Urothelium cell line (cell line): Measurements from ENCODE around the gene XPNPEP2.

Experiments used
- DNase-seq: peaks from one replicate; pipeline ENCODE4 v3.0.0; 2011; ENCODE audit warnings: low spot score, mixed read lengths
- FAIRE-seq: peaks from 2 replicates; lab custom pipeline; 2011; peaks lifted over from hg19 to GRCh38; lab: Jason Lieb, UNC

Gene XPNPEP2

GRCh38 chrX:129738466-129739308 is at the start of gene XPNPEP2:
TSS of gene XPNPEP2 (plus strand) at chrX:129738979. CDS start at chrX:129739214, 235 bp downstream.
- no peak for DNase-seq
- no peak for FAIRE-seq

DNA sequence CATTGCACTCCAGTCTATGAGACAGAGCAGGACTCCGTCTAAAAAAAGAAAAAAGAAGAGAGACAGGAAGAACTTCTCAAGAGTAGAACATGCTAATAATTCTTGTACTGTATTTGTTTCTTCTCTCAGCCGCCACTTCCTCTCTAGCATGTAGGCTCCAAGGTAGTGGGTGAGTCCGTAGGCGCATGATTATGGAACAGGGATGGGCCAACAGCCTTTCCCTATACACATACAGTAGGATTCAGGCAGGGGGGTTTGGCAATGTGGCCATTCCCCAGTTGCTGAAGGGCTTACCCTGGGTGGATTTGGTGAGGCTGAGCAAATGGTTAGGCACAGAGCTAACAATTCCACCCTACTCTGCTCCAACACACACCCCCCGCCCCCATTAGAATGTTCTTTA is 49.0 kb upstream of the XPNPEP2 start:
- no peak for FAIRE-seq
- DNase-seq = no peak

DNA sequence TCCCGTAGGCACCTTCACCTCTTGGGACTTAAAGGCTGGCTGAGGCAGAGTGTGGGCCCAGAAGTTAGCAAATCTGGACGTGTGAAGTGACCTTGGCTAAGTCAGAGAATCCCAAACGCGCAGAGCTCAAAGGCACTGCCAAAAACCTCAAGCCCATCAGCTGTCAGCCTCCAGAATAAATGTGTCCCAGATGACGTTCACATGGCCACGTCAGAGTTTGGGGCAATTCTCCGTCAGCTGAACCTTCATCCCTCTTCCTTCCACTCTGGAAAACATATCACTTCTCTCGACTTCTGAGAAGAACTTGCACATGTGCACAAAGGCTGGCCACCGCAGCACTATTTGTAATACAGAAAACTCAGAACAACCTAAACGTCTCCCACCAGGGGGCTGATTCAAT is 48.3 kb upstream of the XPNPEP2 start:
- DNase-seq = no peak

GRCh38 chrX:129693354-129693753 is 45.4 kb upstream of the XPNPEP2 start:
- FAIRE-seq = no peak
- no peak for DNase-seq

More for the DNA sequence above, 48.3 kb upstream of the XPNPEP2 start:
- no peak for FAIRE-seq

GRCh38 chrX:129694805-129695204 is 44.0 kb upstream of the XPNPEP2 start:
- FAIRE-seq (no peak), DNase-seq (no peak)

DNA sequence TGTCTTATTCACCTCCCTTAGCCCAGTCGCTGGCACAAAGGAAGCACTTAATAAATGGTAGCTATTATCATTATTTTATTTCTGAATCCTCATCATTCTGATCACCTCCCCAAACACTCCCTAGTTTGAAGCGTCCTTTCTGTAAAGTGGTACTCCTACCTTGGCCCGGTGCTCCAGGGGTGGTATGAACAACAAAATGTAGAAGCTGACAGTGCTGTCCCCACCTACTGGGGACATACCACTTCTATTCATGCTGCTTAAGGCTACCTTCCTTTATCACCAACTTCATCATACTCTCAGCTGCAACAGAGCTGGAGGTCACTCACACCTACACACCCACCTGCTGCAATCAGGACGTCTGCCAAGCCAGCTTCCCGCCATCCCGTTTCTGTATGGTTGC is 43.2 kb upstream of the XPNPEP2 start:
- FAIRE-seq (no peak), DNase-seq (no peak)

DNA sequence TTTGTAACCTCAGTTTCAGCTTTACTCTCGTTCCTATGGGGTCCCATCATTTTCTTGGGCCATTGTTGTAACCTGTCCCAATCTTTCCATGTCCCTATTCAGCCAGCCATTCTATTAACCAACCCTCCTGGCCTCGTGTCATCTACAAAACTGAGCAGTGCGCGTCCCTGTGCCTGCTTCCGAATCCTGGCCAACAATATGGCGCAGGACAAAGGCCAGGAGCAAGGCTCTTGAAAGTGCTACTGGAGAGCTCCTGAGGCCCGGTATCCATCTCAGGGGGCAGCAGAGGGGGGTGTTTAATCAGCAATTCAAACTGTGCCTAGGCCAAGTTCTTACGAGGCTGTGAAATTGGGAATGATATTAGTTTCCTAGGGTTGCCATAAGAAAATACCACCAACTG is 42.8 kb upstream of the XPNPEP2 start:
- FAIRE-seq (no peak), DNase-seq (no peak)

DNA sequence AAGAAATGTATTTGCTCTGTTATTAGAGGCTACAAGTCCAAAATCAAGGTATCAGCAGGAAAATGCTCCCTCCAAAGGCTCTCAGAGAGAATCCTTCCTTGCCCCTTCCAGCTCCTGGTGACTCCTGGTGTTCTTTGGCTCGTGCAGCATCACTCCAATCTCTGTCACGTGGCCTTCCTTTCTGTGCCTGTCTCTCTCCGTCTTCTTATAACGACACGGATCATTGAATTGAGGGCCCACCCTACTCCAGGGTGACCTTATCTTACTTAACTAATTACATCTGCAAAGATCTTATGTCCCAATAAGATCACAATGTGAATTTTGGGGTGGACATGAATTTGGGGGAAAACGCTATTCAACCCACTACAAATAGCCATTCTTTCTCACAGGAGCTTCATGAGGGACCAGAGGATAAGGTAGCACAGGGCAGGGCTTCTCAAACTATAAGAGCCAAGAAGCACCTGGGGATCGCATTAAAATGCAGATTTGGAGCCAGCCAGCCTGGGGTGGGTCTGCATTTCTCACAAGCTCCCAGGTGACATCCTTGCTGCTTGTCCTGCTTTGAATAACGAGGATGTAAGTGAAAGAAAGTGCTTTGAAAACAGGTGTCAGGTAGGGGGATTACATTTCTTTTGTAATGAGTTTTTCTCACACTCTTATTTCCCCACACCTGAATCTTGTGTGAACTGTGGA is 42.2 kb upstream of the XPNPEP2 start:
- no peak for DNase-seq
- no peak for FAIRE-seq

GRCh38 chrX:129697204-129697829 is 41.5 kb upstream of the XPNPEP2 start:
- DNase-seq (no peak), FAIRE-seq (no peak)

- FAIRE-seq = no peak
- DNase-seq = no peak
These were observed 40.6 kb upstream of the XPNPEP2 start for GRCh38 chrX:129698150-129698549.

DNA sequence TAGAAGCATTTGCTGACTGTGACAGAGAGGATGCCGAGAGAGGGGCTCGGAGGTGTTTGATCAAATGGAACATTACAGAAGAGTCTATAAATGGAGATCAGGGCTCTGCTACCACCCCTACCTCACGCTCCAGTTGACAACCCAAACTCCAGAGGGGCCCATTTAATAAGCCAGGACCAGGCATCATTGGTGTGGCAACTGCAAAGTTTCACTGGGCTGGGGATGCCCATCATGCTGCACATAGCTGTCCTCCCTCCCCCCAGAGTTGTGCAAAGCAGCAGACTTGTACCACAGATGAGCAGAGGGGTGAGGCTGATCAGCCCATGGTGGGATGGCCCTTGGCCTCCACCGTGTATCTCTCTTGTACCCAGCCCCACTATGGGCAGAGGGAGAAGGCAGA is 38.2 kb upstream of the XPNPEP2 start:
- DNase-seq (no peak), FAIRE-seq (no peak)

GRCh38 chrX:129701624-129702069 is 37.1 kb upstream of the XPNPEP2 start:
- FAIRE-seq = no peak
- DNase-seq = no peak

DNA sequence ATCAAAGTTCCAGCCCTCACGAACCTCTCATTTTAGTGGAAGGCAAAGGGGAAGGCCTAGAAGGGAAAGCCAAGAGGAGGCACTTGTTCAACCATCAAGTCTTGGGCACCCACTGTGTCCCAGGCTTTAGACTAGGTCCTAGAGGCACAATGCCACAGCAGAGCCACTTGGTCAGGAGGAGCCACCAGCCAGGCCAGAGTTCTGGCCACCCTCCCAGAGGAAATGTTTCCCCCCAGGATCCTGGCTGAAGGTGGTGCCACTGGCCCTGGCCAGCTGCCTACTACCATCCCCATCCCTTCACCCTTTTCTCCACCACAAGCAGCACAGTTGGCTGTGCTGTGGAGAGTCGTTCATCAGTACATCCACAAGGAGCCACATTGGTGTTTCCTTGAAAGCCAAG is 34.3 kb upstream of the XPNPEP2 start:
- FAIRE-seq = no peak

GRCh38 chrX:129705377-129705925 is 33.3 kb upstream of the XPNPEP2 start:
- no peak for FAIRE-seq
- DNase-seq = no peak

More for the DNA sequence above, 34.3 kb upstream of the XPNPEP2 start:
- DNase-seq = no peak

GRCh38 chrX:129705988-129706387 is 32.8 kb upstream of the XPNPEP2 start:
- FAIRE-seq (no peak), DNase-seq (no peak)

DNA sequence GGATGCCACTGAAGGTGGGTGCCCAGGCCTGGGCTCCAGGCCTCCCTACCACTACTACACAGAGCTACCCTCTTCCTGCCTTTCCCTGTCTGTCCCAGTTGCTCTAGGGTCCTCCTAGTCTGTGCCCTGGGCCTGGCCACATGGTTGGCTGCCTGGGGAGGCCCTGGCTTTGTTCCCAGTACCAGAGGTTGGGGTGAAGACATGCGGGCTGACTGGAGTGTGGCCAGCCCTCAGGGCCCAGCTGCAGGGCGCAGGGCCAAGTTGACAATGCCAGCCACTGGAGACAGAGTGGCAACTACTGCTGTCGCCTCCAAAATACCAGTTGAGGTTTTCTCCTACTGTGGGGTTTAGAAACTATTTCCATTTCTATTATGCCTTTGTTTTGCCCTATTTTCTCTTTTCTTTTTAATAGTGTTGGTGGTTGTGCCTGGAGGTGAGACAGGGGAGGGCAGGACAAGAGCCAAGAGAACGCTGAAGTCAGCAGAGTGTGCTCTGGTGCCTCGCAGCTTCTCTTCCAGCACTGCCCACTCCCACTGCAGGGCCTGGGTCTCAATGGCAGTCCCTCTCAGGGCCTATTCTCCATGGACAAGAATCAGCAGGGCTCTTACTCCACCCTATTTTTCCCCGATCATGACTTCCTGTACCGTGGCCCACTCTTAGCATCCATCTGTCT is 32.2 kb upstream of the XPNPEP2 start:
- DNase-seq = peak; percentile 6
- no peak for FAIRE-seq

DNA sequence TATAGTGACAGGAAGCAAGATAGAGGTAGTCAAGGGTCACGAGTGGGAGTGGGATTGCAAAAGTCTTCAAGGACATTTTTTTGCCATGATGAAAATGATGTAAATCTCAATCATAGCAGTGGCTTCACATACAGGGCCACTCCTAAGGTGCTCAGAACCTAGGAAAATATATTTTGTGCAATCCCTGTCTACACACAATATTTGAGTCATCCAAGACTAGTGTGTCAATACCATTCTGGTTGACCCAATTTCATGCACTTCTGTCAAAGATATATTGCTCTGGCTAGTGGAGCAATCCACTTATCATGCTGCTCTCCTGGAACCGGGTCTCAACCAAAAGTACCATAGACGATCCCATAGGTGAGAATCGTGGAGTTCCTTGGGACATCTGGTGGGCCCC is 24.2 kb upstream of the XPNPEP2 start:
- FAIRE-seq = no peak
- no peak for DNase-seq

- FAIRE-seq (no peak), DNase-seq (no peak)
These were observed 22.3 kb upstream of the XPNPEP2 start for GRCh38 chrX:129716507-129716906.

GRCh38 chrX:129717892-129718291 is 20.9 kb upstream of the XPNPEP2 start:
- DNase-seq = peak; percentile 10
- no peak for FAIRE-seq

GRCh38 chrX:129718676-129719075 is 20.1 kb upstream of the XPNPEP2 start:
- DNase-seq (no peak), FAIRE-seq (no peak)

DNA sequence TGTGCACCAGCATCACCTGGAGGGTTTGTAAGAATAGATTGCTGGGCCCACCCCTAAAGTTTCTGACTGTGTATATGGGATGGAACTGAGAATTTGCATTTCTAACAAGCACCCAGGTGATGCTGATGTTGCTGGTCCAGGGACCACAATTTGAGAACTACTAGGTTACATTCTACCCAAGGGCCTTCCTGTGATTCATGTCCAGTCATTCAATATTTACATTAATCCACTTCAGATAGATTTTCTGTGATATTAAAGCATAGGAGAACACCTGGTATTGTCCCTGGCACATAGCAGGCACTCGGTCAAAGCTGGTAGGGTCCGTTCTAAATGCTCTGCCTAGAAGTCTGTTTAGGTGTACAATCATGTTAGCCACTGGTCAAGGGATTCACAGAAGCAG is 19.5 kb upstream of the XPNPEP2 start:
- no peak for DNase-seq
- FAIRE-seq = no peak
